GM18498 (cell line): ENCODE data around the gene DNAJC5.
"Not testable (repeated sequence)": the region's sequence is repeated elsewhere in the genome, so short reads cannot be mapped to it uniquely, and the experiment has no call there.

Experiments
- ATAC-seq: cut with Tn5 transposase; IDR thresholded peaks from one replicate; pipeline ENCODE4 v1.9.1; 2021; ENCODE audit warnings: mild to moderate bottlenecking, moderate library complexity; ENCODE audit not compliant: unreplicated experiment

Gene DNAJC5

GRCh38 chr20:63861365-63861934, 33.5 kb upstream of the DNAJC5 start, which contains the start of gene ABHD16B:
TSS of gene ABHD16B (plus strand) at chr20:63861498. CDS start at chr20:63861541, 43 bp downstream.
- no peak for ATAC-seq

GRCh38 chr20:63861981-63862901, 32.7 kb upstream of the DNAJC5 start:
- no peak for ATAC-seq

GRCh38 chr20:63863021-63863797, 31.7 kb upstream of the DNAJC5 start:
- ATAC-seq, result no peak

GRCh38 chr20:63863798-63864544, 31.0 kb upstream of the DNAJC5 start:
- peak; percentile 69 for ATAC-seq

- ATAC-seq, result no peak
These were observed 30.4 kb upstream of the DNAJC5 start for GRCh38 chr20:63864545-63864977.

GRCh38 chr20:63864978-63865640, 29.8 kb upstream of the DNAJC5 start, which contains the start of gene TPD52L2:
TSS of gene TPD52L2 (plus strand) at chr20:63865270. CDS start at chr20:63865366, 96 bp downstream.
- peak; percentile 77 for ATAC-seq

- ATAC-seq, result not testable (repeated sequence)
These were observed 27.9 kb upstream of the DNAJC5 start for GRCh38 chr20:63867042-63867441.

GRCh38 chr20:63868264-63868663, 26.7 kb upstream of the DNAJC5 start:
- ATAC-seq, result no peak

GRCh38 chr20:63873477-63873971, 21.4 kb upstream of the DNAJC5 start:
- ATAC-seq, result no peak

- ATAC-seq, result not testable (repeated sequence)
These were observed 20.7 kb upstream of the DNAJC5 start for GRCh38 chr20:63874241-63874640.

GRCh38 chr20:63876489-63877036, 18.4 kb upstream of the DNAJC5 start:
- ATAC-seq, result no peak

- ATAC-seq, result no peak
These were observed 17.0 kb upstream of the DNAJC5 start for GRCh38 chr20:63877755-63878470.

- ATAC-seq, result no peak
These were observed 15.8 kb upstream of the DNAJC5 start for GRCh38 chr20:63878899-63879663.

GRCh38 chr20:63880901-63881300, 14.0 kb upstream of the DNAJC5 start:
- not testable (repeated sequence) for ATAC-seq

- no peak for ATAC-seq
These were observed 13.3 kb upstream of the DNAJC5 start for GRCh38 chr20:63881451-63882226.

GRCh38 chr20:63882257-63883200, 12.4 kb upstream of the DNAJC5 start:
- no peak for ATAC-seq
